Neural crest cell (in vitro differentiated cells): ENCODE results near the gene HSPA4. TPM values are rescaled to one million over a fixed set of nuclear protein-coding genes. Genes with fewer than 3 reads are reported as not detected.

Experiments
- DNase-seq: peaks from one replicate; pipeline ENCODE4 v3.0.0; 2021; ENCODE audit warnings: low read depth, mixed read lengths, low spot score
- H3K27ac Mint-ChIP-seq: one replicate; pipeline ENCODE4 v1.8.0; 2021; ENCODE audit warnings: mild to moderate bottlenecking, mixed read lengths; ENCODE audit not compliant: unreplicated experiment
- H3K27me3 Mint-ChIP-seq: 2 replicates; pipeline ENCODE4 v1.8.0; 2021; ENCODE audit warnings: low read depth, mild to moderate bottlenecking, mixed read lengths
- H3K36me3 Mint-ChIP-seq: 2 replicates; pipeline ENCODE4 v1.8.0; 2021; ENCODE audit warnings: low read depth, mild to moderate bottlenecking, mixed read lengths
- H3K4me1 Mint-ChIP-seq: 2 replicates; pipeline ENCODE4 v1.8.0; 2021; ENCODE audit warnings: mixed read lengths
- H3K4me3 Mint-ChIP-seq: one replicate; pipeline ENCODE4 v1.8.0; 2021; ENCODE audit warnings: mild to moderate bottlenecking, mixed read lengths
- H3K9me3 Mint-ChIP-seq: 2 replicates; pipeline ENCODE4 v1.8.0; 2021; ENCODE audit warnings: mixed read lengths
- total RNA-seq: library from RNA; stranded (reverse); gene quantifications from 2 replicates; pipeline ENCODE4 v1.2.1, GENCODE V29; 2021
- TF ChIP-seq, protein P1 (sequence below): fragments of 200-600 bp; sonication (generic); conservative IDR thresholded peaks from 2 replicates; pipeline ENCODE4 v1.5.0; 2021; ENCODE audit warnings: antibody characterized with exemption, mild to moderate bottlenecking

The HSPA4 gene
- total RNA-seq, 1 donor from 2014 or later = 161 TPM

DNA sequence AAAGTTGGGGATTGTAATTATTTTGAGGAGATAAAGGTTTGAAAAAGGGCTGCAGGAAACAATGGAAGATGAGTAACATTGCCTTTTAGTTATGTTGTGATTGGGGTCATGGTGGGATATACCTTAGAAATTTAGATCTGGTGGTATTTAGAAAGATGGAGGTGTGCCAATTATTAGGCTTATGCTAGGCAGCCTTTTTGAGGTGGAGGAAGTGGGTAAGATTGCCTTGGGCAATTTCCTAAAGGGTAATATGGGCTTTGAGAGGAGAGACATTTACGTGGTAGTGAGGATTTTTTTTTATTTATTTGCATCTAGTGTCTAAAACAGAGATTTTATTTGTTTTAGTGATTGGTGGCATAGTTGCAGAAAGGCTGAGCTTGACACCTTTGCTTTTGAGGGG lies 10.5 kb downstream of the HSPA4 start:
- TF ChIP-seq, protein P1, sequence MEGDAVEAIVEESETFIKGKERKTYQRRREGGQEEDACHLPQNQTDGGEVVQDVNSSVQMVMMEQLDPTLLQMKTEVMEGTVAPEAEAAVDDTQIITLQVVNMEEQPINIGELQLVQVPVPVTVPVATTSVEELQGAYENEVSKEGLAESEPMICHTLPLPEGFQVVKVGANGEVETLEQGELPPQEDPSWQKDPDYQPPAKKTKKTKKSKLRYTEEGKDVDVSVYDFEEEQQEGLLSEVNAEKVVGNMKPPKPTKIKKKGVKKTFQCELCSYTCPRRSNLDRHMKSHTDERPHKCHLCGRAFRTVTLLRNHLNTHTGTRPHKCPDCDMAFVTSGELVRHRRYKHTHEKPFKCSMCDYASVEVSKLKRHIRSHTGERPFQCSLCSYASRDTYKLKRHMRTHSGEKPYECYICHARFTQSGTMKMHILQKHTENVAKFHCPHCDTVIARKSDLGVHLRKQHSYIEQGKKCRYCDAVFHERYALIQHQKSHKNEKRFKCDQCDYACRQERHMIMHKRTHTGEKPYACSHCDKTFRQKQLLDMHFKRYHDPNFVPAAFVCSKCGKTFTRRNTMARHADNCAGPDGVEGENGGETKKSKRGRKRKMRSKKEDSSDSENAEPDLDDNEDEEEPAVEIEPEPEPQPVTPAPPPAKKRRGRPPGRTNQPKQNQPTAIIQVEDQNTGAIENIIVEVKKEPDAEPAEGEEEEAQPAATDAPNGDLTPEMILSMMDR = no peak
- Mint-ChIP-seq H3K27me3 (no peaks in the 10 kb centered on the region), H3K4me3 (no peak overlapping the region), H3K27ac (no peak overlapping the region), H3K36me3 (peaks cover 7% of the 10 kb centered on the region), H3K4me1 (peaks cover 16% of the 10 kb centered on the region), H3K9me3 (no peaks in the 10 kb centered on the region)
- DNase-seq = no peak

DNA sequence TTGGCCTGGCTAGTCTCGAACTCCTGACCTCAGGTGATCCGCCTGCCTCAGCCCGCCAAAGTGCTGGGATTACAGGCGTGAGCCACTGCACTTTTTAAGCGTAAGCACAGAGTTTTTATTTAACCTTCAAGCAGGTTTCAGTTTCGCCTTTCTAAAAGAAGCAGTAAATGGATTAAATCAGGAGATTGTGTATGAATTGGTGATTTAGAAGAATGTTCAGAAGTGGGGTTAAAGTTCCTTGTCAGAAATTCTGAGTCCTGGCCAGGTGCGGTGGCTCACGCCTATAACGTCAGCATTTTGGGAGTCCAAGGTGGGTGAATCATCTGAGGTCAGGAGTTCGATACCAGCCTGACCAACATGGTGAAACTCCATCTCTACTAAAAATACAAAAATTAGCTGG lies 12.2 kb downstream of the HSPA4 start:
- no peak overlapping the region for H3K27ac Mint-ChIP-seq
- no peak for DNase-seq
- TF ChIP-seq, protein P1 = no peak
- no peaks in the 10 kb centered on the region for H3K27me3 Mint-ChIP-seq
- peaks cover 14% of the 10 kb centered on the region for H3K36me3 Mint-ChIP-seq
- peaks cover 12% of the 10 kb centered on the region for H3K4me1 Mint-ChIP-seq
- no peak overlapping the region for H3K4me3 Mint-ChIP-seq
- H3K9me3 Mint-ChIP-seq = no peaks in the 10 kb centered on the region

DNA sequence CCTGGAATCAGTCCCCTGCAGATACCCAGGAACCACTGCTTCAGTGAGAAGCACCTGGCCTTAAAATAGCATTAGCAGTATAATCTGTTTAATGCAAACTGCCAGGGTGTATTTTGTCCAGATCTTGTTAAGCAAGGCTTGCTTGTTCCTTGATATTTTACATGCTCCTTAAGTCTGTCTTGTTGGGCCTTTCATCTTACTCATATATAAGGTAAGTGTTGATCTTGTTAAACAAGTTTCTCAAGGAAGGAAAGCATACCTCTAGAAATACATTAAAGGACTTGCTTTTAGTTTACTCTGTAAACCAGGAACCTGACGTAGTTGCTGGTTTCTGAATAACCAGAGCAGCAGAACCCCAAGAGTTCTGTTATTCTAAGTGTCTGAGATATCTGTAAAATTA lies 13.7 kb downstream of the HSPA4 start:
- Mint-ChIP-seq H3K36me3 (peaks cover 17% of the 10 kb centered on the region), H3K27me3 (no peaks in the 10 kb centered on the region), H3K27ac (no peak overlapping the region), H3K9me3 (no peaks in the 10 kb centered on the region), H3K4me3 (no peak overlapping the region), H3K4me1 (peaks cover 8% of the 10 kb centered on the region)
- no peak for DNase-seq
- TF ChIP-seq, protein P1 = no peak

DNA sequence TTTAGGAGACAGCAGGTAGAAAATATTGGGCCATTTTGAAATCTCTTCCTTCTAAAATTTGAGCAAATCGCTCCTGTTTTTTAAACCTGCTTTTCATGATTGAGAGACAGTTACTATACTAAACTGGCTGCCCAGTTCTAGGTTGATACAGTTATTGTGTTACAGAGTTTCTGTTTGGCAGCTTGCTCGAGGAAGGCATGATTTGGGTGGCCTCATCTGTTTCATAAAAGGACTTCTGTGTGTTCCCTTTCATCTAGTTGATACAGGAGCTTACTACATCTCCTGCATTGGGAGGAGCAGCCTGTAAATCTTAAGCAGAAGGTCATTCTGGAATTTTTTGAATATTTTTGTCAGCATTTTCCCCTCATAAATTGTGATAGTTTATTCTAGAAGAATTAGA lies 14.2 kb downstream of the HSPA4 start:
- peaks cover 17% of the 10 kb centered on the region for H3K36me3 Mint-ChIP-seq

DNA sequence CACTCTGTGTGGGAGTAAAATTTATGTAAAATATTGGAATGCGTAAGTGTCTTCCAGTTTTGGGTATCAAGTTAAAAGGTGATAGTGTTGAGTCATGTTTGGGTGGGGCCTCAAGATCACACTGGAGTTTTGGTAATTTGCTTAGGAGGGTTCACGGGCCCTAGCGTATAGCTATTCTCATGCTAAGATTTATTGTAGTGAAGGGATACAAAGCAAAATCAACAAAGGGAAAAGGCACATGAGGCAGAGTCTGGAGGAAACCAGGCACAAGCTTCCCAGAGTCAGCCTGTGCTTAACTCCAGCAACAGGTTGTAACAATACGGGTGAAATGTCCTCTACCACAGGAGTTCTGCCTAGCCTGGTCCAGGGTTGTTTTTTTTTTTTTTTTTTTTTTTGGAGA lies 20.2 kb downstream of the HSPA4 start:
- Mint-ChIP-seq H3K9me3 (no peaks in the 10 kb centered on the region), H3K4me3 (no peak overlapping the region), H3K4me1 (peaks cover 7% of the 10 kb centered on the region), H3K36me3 (peaks cover 22% of the 10 kb centered on the region), H3K27ac (peak overlapping the region; percentile 25), H3K27me3 (no peaks in the 10 kb centered on the region)
- no peak for DNase-seq
- TF ChIP-seq, protein P1 = no peak

More for the DNA sequence above, 14.2 kb downstream of the HSPA4 start:
- H3K4me3 Mint-ChIP-seq = no peak overlapping the region
- TF ChIP-seq, protein P1 = no peak
- H3K9me3 Mint-ChIP-seq = no peaks in the 10 kb centered on the region
- H3K27ac Mint-ChIP-seq = no peak overlapping the region
- DNase-seq = no peak
- H3K27me3 Mint-ChIP-seq = no peaks in the 10 kb centered on the region
- H3K4me1 Mint-ChIP-seq = peaks cover 8% of the 10 kb centered on the region
